Testis (tissue), 2 donors: ENCODE measurements around the gene SPAAR.

ENCODE experiments used
- POLR2A ChIP-seq: fragments of 450-650 bp; IDR thresholded peaks from one replicate; pipeline ENCODE4 v1.6.1; 2017; ENCODE audit warnings: antibody characterized with exemption, mild to moderate bottlenecking, moderate library complexity
- TF ChIP-seq, protein P1 (sequence below), 3 experiments: fragments of 450-650 bp in 2 of 3; fragments of 200-600 bp in 1 of 3; sonication (generic) in 1 of 3; IDR thresholded peaks; one replicate each; pipeline ENCODE4 v1.5.1; 2016 to 2019; ENCODE audit warnings: antibody characterized with exemption in 3 of 3, mild to moderate bottlenecking in 2 of 3, moderate library complexity in 1 of 3

DNA sequence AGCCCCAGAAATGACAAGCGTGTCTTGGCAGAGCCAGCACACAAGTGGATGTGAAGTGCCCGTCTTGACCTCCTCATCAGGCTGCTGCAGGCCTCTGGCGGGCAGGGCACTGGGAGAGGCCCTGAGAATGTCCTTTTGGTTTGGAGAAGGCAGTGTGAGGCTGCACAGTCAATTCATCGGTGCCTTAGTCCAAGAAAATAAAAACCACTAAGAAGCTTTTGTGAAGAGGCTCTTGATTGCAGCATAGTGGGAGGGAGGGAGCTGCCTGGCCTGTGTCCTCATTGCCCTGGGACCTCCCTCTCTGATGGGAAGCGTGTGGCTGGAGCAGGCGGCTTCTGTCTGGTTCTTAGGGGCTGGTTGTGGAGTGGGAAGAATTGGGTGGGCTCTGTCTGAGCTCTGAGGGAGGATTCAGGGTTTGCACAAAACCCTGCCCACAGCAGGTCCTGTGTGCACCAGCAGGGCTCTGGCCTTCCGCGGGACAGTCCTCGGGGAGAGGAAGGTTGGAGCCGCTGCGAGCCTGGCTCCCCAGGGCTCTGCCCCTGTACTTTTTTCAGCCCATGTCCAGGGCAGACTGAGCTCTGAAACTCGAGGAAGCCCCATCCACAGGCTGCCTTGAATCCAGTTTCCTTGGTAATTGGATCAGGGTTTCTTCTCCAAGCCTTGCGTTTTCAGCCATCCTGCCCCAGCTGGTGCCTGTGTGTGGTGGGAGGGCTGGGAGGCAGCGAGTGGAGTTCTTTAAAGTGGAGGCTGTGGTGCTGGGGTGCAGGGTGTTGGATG lies 2.2 kb upstream of the SPAAR start:
- TF ChIP-seq, protein P1, sequence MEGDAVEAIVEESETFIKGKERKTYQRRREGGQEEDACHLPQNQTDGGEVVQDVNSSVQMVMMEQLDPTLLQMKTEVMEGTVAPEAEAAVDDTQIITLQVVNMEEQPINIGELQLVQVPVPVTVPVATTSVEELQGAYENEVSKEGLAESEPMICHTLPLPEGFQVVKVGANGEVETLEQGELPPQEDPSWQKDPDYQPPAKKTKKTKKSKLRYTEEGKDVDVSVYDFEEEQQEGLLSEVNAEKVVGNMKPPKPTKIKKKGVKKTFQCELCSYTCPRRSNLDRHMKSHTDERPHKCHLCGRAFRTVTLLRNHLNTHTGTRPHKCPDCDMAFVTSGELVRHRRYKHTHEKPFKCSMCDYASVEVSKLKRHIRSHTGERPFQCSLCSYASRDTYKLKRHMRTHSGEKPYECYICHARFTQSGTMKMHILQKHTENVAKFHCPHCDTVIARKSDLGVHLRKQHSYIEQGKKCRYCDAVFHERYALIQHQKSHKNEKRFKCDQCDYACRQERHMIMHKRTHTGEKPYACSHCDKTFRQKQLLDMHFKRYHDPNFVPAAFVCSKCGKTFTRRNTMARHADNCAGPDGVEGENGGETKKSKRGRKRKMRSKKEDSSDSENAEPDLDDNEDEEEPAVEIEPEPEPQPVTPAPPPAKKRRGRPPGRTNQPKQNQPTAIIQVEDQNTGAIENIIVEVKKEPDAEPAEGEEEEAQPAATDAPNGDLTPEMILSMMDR (IDR thresholded peaks at IDR 0.05) = no peak
- TF ChIP-seq POLR2A = no peak
